DMS153 treated with DMSO at 0.1 percent for 48 hours (cell line): ENCODE data around the gene NBEA.
"Not testable (repeated sequence)": the region's sequence is repeated elsewhere in the genome, so short reads cannot be mapped to it uniquely, and the experiment has no call there.

Experiments used
- DNase-seq: peaks from one replicate; lab custom pipeline; 2025; ENCODE audit not compliant: unreplicated experiment; lab: John Stamatoyannopoulos, UW

The NBEA gene

DNA sequence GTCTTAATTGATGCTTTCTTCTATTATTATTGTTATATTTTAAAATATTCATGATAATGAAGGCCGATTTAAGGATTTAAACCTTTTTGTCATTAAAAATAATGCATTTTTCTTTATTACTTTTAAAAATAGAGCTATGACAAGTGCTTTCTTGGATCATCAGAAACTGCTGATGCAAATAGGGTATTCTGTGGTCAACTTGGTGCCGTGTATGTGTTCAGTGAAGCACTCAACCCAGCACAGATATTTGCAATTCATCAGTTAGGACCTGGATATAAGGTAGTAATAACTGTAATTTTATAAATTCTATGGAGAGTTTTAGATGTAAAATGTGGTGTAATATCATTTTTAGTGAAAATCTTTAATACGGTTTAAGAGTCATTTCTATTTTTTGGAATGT lies 116.5 kb downstream of the NBEA start:
- not testable (repeated sequence) for DNase-seq

DNA sequence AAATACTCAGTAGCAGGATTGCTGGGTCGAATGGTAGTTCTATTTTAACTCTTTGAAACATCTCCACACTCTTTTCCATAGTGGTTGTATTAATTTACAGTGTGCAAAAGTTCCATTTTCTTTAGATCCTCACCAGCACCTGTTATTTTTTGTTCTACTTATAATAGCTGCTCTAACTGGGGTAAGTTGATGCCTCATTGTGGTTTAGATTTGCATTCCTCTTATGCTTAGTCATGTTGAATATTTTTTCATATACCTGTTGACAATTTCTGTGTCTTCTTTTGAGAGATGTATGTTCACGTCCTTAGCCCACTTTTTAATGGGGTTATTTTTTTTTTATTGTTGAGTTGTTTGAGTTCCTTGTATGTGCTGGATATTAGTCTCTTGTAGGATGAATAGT lies 144.6 kb downstream of the NBEA start:
- DNase-seq: no peak

DNA sequence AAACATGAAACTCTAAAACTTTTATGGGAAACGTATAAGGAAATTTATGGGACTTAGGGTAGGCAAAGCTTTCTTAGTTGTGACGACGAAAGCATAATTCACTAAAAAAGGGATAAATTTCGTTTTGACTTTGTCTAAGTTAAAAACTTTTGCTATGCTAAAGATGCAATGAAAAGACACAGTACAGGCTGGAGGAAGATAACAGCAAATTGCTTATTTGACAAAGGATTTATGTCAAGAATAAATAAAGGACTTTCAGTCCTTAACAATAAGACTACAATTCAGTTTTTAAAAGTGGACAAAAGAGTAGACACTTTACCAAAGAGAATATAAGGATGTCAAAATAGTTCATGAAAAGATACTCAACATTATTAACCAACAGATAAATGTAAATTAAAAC lies 150.2 kb downstream of the NBEA start:
- DNase-seq: no peak

DNA sequence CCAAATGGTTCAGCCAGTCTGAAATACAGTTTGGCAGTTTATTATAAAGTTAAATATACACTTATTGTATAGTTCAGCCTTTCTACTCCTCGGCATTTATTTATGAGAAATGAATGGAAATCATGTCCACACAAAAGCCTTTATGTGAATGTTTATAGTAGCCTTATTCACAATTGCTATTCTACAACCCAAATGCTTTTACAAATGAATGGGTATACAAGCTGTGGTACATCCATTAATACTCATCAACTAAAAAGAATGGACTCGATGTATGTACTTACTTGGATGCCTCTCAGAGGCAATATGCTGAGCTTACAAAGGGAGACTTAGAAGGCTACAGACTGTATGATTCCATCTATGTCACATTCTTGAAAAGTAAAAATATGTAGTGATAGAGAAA lies 150.7 kb downstream of the NBEA start:
- DNase-seq: no peak

DNA sequence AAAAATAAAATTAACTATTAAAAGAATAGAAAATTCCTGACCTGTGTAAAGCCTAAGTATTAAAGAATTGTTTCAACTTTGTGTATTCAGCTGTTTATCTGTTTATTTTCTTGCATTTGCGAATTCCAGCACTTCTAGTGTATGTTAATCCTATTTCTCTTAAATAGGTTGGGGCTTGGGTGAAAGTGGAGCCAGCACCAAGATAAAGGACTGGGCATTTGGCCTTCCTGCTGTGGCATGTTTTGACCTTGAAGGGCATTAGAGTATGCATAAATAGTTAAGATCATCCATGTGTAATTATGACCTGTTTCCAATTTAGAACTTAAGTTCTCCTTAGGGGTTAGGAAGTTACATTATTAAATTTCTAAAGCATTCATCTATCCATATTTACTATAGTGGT lies 151.3 kb downstream of the NBEA start:
- no peak for DNase-seq

DNA sequence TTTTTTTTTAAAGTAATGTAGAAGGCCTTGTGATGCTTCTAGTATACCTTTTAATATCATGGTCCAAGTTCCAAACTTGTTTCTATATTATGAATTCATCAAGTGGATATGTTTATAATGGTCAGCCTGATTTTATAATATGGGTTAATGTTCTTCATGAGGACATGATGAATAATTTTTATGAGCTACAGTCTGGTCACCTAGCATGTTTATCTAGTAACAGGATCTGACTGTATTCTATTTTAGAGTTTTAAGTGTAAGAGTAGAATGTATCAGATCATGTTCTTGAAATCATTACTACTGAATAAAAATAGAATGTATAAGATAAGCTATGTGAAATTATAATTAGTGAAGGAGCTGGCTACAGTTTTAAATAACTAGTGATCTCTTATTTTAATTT lies 164.7 kb downstream of the NBEA start:
- DNase-seq: not testable (repeated sequence)

DNA sequence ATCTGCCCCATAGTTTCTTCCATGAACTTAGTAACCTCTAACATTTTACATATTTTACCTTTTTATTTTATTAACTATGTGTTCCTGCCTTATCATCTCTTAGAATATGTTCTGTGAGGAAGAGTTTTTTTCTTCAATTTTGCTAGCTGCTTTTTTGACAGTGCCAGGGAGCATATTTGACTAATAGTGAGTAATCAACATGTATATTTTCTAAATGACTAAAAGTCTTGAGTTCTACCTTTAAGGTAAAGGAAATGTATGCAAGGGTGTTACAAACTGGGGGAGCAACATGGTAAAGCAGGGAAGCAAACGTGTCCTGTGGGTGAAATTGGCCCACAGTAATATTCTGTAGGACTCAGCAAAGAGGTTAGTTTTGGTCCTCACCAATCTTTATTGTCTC lies 165.5 kb downstream of the NBEA start:
- no peak for DNase-seq

DNA sequence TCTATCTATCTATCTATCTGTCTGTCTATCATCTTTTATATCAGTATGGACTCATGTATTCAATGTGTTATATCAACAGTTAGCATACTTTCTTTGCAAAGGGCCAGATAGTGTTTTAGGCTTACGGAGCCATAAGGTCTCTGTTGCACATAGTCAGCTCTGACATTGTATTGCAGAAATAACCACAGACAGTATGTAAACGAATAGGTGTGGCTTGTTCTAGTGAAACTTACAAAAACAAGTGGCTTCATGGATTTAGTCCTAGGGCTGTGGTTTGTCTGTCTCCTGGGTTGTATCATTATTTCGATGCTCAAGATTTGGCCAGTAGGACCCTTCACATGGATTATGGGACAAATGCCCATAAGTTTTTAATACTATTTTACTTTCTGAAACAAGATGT lies 171.5 kb downstream of the NBEA start:
- DNase-seq: not testable (repeated sequence)

DNA sequence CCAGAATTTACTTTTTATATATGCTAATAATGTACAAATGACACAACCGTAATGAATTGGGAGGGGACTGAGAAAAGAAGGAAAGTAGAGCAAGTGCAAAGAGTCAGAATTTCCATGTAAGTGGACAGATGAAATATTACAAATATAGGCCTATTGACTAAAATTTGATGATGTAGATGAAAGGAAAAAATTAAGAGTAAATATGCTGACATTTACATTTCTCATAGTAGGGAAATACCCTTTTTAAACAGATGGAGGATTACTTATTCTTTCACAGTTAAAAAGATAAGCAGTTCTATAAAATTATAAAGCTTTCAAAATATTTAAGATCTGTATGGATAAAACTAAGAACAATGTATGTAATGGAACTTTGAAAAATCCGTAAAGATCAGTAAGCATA lies 185.4 kb downstream of the NBEA start:
- no peak for DNase-seq

DNA sequence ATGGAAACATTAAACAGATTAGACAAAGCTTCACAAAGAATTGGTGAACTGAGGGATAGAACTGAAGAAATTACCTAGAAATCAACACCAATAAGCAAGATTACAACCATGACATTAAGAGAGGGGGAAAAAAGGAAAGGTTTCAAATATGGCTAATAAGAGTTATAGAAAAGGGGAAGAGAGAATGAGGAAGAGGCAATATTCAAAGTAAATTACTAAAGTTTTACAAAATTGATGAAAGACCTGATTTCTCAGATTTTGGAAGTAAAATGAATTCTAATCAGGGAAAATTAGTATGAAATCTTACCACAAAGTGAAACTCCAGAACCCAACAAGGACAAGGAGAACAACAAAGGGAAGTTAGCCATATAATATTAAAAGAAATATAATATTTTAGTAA lies 187.4 kb downstream of the NBEA start:
- no peak for DNase-seq

DNA sequence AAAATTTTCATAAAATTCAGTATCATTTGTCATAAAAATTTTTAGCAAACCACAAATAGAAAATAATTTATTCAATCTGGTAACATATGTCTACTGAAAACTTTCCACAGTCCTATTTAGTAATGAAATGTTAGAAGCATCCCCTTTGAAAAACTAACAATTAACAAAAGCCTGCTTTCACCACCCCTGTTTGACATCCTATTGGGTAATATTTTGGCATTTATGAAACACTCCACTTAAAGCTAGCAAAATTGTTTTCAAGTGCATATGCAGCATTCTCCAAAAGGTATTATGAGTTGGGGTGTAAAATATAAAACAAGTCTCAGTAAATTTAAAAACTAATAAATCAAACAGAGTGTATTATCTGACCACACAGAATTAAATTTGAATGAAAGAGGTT lies 189.4 kb downstream of the NBEA start:
- DNase-seq: no peak

DNA sequence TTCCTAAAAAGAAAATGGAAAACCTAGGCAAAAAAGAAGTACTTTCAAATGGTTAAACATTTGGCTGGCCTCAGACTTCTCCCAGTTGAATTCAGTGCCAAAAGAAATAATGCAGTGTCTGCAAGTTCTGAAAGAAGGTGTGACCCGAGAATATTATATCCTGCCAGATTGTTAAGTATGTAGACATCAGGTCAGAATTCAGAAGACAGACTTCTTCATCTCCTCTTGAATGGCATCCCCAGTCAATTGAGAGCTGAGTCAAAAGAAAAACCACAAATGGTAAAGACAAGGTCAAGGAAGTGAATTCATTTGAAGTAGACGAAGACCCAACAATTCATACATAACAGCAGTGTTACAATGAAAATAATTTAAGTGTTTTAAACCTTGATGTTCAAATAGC lies 194.5 kb downstream of the NBEA start:
- no peak for DNase-seq

DNA sequence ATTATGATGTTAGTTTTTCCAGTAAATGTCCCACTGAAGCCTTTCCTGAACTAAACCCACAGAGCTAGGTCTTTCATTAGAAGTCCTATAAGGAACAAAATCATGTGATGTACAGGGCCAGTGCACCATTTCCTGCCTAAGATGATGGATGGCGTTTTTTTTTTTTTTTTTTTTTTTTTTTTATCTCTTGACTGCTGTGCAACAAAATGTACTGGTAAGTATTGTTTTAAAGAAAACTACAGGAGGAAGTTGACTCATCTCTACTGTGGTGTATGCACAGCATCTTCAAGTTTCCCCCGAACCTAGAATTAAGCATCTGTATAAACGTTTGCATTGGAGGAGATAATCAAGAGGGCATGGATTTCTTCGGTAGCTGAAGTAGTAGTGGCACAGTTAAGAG lies 197.5 kb downstream of the NBEA start:
- no peak for DNase-seq

DNA sequence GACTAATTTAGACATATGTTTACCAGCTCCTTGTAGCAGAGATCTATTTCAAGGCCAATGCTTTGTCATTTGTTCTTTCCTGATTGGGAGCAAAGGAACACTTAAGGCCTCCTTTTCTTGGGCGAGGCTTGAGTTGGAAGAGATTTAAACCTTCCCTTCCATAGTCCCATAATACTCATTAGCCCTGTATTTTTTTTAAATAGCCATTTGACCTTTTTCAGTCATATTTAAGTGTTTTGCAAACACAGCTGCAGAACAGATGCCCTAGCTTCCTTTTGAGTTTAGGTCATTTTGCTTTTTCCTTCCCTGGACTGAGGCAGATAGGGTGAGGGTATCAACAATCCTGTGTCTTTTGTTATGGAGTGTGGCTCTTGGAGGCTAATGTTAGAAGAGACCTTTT lies 198.3 kb downstream of the NBEA start:
- no peak for DNase-seq

DNA sequence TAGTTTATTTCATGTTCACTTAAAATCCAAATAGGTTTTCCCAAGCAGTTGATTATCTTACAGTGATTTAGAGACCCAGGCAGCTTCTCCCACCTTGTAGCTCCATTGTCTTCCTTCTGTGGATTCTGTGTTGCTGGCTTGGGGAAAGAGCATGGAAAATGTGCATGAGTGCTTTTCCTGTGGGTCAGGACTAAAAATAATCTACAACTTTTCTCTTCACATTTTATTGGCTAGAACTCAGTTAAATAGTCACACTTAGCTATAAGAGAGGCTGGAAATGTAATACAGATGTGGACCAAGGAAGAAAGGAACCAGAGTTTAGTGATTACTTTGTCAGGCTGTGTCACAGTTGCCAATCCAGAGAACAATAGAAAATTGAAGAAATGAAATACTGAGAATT lies 198.8 kb downstream of the NBEA start:
- DNase-seq: no peak

DNA sequence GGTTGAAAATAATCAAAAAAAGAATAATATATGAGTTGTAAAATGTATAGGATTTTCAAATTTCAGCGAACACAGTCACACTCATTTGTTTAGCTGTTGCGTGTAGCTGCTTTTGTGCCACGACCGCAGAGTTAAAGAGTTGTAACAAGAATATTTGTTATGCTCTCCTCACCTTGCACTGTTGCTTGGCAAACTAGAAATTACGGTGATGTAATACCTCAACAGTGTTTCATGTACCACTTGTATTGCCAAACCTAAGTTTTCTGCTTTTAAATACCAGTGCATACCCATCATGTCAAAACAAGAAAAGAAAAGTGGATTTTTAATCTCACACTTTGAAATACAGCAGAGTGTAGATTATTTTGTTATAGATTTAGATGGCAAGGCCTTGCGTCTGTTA lies 201.1 kb downstream of the NBEA start:
- DNase-seq: no peak

DNA sequence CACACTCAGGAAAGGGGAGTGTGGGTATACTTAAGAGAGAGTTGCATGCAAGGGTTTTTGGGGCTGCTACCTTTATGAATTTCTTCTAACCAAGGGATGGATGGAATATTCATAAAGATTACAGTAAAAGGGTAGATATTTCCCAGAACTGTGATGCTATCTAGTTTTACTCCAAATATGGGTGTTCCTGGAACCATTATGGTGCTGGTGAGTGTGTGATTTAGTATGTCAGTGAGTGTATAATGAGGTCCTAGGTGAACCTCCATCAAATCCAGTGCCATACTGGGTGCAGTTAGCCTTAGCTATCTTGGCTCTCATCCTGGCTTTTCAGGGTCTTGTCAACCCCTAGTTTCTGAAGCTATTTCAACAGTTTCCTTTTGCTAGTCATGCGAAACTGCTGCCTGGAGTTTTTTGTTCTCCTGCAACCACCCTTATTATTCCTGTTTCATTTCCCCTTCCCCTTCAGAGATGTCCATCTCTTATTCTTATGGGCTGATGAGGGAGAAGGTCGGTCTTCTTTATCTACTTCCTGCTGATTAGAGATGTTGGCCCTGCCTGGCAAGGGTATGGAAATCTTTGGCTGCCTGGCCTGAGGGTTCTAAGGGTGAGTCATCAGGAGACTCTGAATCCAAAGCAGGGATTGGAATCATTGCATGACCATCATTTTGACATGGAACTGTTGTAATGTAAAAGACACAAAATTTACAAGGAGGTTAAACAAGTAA lies 202.3 kb downstream of the NBEA start:
- no peak for DNase-seq

DNA sequence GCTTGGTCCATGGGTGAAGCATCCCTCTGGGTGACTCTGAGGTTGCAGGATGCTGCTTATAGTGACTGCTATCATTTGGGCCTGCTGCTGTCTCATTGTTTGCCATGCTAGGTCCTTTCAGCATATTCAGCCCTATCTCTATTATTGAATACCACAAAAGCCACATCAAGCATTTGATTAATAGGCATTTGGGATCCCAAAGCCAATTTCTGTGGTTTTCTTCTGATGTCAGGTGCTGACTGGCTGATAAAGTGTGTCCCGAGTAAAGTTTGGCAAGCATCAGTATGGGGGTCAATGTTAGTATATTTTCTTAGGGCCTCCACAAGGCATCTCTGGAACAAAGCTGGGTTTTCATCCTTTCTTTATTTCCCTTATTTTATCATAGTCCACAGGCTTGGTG lies 204.6 kb downstream of the NBEA start:
- DNase-seq: no peak

DNA sequence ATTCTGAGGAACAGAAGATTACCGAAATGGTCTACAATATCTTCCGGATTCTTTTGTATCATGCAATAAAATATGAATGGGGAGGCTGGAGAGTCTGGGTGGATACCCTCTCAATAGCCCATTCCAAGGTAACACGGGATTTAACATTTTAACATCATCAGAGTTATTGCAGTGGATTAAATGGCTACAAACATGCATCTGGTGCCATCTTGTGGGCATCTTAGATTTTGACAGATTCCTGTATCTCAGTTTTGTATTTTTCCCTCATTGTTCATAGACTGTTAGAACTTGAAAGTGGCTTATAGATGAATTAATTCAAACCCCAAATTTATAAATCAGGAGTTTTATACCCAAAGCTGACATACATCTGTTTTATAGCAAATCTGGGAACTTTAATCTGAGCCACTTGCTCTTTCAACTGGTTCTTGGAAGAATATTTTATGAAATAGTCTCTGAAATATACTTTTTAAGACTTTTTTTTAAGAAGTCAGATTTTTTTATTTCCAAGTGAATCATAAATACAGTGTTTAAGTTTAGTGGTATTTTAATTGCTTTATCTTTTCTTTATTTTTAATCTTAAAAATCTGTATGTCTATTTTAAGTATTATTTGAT lies 215.2 kb downstream of the NBEA start:
- DNase-seq: peak; percentile 57

DNA sequence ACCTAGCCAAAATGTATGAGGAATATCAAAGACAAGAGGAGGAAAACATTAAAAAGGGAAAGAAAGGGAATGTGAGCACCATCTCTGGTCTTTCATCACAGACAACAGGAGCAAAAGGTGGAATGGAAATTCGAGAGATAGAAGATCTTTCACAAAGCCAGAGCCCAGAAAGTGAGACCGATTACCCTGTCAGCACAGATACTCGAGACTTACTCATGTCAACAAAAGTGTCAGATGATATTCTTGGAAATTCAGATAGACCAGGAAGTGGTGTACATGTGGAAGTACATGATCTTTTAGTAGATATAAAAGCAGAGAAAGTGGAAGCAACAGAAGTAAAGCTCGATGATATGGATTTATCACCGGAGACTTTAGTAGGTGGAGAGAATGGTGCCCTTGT lies 217.0 kb downstream of the NBEA start:
- DNase-seq: no peak

DNA sequence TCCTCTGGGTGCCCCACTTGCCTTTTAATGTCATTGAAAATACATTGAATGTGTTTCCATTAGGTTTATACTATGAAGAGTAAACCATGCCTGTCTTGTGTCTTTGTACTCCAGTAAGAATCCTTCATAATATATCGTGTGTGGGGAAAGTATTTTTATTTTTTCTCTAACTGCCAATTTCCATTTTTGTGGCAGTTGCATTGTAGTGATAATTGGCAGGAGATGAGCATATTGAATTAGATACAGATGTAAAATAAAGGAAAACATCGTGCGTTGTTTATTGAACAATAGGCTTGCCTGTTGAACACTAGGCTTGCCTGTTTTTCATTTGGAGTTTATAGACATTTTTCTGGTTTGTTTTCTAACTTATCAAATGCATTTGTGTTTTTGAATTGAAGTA lies 218.8 kb downstream of the NBEA start:
- no peak for DNase-seq

DNA sequence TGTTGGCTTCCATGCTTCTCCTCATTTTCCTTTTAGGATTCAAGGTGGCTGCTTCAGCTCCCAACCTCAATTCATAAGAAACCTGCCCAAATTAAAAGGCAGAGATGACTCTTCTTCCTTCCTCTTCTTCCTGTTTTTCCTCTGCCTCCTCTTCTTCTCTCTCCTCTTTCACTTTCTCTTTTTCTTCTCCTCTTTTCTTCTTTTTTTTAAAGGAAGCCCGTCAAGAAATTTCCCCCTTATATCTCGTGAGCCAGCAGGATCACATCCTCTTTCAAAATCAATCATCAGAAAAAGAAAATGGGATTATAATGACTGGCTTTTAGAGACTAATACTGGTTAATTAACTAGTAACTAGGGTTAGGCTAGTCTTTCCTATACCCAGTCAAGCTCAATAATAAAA lies 220.3 kb downstream of the NBEA start:
- DNase-seq: no peak

DNA sequence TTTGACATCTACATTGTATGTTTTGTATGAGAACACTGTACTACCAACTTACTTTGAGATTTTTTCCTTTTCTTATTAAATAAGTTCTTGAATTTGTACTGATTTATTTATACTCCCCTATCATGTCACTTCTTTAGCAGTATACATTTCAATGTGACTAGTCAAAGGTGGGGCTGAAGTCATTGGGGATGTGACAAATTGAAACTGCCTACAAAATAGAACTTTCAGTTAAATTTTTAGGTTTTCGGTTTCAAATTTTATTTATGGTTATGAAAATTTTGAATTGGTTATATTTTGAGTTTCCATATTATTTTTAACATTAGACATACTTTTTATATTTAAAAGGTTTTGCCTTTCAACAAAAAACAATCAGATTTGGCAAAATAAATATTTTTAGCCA lies 221.6 kb downstream of the NBEA start:
- DNase-seq: no peak
